GM12801 (cell line): ENCODE results near the gene SNX25.

Source experiments
- CTCF ChIP-seq: IDR thresholded peaks from one replicate; pipeline ENCODE4 v1.5.1; 2011; ENCODE audit warnings: control low read depth; ENCODE audit not compliant: insufficient read length; ENCODE audit errors: extremely low read depth

The SNX25 gene

GRCh38 chr4:185341377-185341776, 132.0 kb downstream of the SNX25 start:
- TF ChIP-seq CTCF: no peak

GRCh38 chr4:185341841-185342240, 132.4 kb downstream of the SNX25 start:
- TF ChIP-seq CTCF: no peak

- no peak for TF ChIP-seq CTCF
Measured at GRCh38 chr4:185343726-185344581, 134.6 kb downstream of the SNX25 start.

GRCh38 chr4:185344743-185345538, 135.5 kb downstream of the SNX25 start:
- no peak for TF ChIP-seq CTCF

GRCh38 chr4:185346975-185347601, 137.7 kb downstream of the SNX25 start:
- no peak for TF ChIP-seq CTCF

- no peak for TF ChIP-seq CTCF
Measured at GRCh38 chr4:185351691-185352090, 142.3 kb downstream of the SNX25 start.

GRCh38 chr4:185352202-185352601, 142.8 kb downstream of the SNX25 start:
- no peak for TF ChIP-seq CTCF
